HG02642 (cell line): ENCODE data around the gene CTSH.
"Not testable (repeated sequence)": the region's sequence is repeated elsewhere in the genome, so short reads cannot be mapped to it uniquely, and the experiment has no call there.

Experiments
- ATAC-seq: cut with Tn5 transposase; IDR thresholded peaks from one replicate; pipeline ENCODE4 v1.9.1; 2021; ENCODE audit warnings: mild to moderate bottlenecking; ENCODE audit not compliant: unreplicated experiment, poor library complexity

CTSH gene

GRCh38 chr15:78900819-78901533 lies 43.9 kb downstream of the CTSH start:
- ATAC-seq, result not testable (repeated sequence)

- no peak for ATAC-seq
These were observed 46.3 kb downstream of the CTSH start for GRCh38 chr15:78898540-78898939.

- no peak for ATAC-seq
These were observed 49.4 kb downstream of the CTSH start for GRCh38 chr15:78895471-78895870.

GRCh38 chr15:78893538-78893937 lies 51.3 kb downstream of the CTSH start:
- ATAC-seq, result no peak

DNA sequence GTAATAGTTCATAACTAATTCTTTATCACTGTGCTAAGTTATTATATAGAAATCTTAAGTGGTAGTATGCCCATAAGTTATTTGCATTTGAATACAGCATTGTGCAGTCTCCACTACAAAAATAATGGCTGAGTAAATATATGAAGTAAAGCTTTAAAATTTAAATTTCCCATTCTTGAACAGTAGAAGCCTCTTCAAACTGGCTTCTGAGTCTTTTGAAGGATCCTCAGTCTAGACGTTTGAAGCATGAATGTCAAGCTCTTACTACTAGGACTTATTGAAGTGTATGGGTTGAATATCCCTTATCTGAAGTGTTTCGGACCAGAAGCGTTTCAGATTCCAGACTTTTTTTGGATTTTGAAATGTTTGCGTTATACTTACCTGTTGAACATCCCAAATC lies 55.8 kb downstream of the CTSH start:
- no peak for ATAC-seq

DNA sequence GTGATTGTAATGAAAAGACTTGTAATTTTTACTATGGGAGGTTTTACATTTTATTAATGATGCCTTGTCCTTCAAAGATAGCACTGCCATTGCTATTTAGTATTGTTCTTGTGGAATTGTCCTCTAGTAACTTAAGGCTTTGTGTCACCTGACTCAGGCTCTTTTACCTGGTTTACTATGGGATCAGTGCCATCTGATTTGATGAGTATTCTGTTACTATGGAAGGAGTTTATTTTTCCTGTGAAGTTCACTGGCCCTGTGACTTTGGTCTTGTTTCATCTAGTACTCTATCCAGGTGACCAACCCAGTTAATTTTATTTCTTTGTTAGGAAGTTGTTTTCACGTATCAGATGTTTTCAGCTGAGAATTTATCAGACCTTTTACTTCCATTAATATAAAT lies 63.2 kb downstream of the CTSH start:
- ATAC-seq, result no peak

DNA sequence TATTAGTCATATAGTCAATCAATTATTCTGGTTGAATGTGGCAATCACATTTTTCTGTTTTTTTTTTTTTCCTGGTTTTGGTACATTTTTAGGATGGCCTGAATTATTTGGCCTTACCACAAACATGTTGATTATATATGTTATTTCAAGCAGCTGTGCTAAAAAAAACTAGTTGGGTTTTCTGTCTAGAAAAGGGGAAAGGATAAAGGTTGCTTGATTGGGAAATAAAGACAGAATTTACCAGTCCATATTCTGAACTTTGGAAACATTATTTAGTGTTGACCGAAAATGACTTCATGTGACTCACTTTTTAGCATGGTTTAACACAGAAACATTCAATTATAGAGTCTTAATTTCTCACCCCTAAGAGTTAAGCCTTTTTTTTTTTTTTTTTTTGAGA lies 64.0 kb downstream of the CTSH start:
- ATAC-seq, result no peak

DNA sequence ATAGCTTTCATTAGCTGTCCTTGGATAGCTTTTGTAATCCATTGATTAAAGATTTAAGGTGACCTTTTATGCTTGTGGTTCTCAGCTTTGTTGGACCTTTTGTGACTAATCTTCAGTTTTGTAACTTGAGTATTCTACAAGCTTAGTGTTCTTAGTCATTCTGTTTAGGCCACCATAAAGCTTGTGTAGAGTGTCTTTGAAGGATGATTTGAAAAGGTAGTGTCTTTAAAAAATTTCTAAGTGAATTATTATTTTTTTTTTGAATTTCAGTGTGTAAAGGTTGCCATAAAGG lies 64.7 kb downstream of the CTSH start:
- ATAC-seq, result no peak

GRCh38 chr15:78879517-78880241 lies 65.2 kb downstream of the CTSH start:
- no peak for ATAC-seq

DNA sequence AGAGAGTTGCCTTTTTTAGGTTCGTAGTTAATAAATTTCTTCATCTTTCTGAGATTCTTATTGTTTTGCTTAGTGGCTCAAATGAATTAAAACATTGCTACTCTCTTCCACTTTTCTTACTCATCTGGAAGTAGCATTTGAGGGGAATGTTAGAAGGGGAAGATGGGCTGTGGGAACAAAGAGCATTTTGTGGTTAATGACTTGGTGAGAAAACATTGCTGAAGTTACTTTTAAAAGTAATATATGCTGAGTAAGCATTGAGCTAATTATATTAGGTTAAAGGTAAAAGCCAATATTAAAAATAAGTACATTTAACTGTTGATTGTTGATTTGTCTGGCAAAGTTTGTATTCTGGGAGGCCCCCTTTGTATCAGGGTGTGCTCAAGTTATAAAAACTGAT lies 66.5 kb downstream of the CTSH start:
- ATAC-seq, result no peak

DNA sequence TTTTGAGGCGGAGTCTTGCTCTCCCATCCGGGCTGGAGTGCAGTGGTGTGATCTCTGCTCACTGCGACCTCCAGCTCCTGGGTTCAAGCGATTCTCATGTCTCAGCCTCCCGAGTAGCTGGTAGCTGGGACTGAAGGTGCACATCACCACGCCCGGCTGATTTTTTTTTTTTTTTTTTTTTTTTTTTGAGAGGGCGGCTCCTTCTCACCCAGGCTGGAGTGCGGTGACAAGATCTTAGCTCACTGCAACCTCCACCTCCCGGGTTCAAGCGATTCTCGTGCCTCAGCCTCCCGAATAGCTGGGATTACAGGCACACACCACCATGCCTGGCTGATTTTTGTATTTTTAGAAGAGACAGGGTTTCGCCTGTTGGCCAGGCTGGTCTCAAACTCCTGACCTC lies 67.9 kb downstream of the CTSH start:
- not testable (repeated sequence) for ATAC-seq

- ATAC-seq, result no peak
These were observed 69.5 kb downstream of the CTSH start for GRCh38 chr15:78875107-78875914.

DNA sequence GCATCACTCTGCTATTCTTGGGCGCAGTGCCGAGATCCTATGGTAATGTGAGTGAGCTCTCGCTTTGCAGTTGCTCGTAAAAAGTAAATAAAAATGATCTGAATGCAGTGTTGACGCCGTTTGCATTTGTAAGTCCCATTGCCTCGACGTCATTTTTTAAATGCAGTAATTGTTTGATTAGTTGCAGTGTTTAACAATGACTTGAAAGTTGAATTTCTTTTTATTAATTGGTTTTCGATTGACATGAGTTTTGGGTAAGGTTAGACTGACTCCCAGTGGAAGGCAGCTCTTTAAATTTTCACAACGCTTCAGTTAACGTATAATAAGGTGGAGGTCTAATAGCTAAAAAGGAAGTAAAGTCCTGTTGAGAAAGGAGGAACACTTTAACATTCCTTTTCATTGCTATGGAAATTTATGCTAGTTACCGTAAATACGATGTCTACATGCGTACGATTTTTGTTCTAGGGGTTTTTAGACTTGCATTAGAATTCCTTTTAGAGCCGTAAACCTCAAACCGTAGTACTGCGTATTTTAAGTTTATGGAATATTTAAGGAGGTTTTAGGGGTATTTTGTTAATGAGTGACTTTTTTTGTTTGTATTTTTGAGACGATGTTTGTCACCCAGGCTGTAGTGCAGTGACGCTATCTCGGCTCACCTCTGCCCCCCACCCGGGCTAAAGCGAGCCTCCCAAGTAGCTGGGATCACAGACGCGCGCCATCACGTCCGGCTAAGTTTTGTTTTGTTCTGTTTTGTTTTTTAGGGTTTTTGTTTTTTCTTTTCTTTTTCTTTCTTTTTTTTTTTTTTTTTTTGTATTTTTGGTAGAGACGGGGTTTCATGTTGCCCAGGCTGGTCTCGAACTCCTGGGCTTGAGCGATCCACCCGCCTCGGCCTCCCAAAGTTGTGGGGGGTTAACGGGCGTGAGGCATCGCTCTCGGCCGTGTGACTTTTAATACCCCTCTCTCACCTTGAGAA lies 70.8 kb downstream of the CTSH start:
- ATAC-seq, result no peak

DNA sequence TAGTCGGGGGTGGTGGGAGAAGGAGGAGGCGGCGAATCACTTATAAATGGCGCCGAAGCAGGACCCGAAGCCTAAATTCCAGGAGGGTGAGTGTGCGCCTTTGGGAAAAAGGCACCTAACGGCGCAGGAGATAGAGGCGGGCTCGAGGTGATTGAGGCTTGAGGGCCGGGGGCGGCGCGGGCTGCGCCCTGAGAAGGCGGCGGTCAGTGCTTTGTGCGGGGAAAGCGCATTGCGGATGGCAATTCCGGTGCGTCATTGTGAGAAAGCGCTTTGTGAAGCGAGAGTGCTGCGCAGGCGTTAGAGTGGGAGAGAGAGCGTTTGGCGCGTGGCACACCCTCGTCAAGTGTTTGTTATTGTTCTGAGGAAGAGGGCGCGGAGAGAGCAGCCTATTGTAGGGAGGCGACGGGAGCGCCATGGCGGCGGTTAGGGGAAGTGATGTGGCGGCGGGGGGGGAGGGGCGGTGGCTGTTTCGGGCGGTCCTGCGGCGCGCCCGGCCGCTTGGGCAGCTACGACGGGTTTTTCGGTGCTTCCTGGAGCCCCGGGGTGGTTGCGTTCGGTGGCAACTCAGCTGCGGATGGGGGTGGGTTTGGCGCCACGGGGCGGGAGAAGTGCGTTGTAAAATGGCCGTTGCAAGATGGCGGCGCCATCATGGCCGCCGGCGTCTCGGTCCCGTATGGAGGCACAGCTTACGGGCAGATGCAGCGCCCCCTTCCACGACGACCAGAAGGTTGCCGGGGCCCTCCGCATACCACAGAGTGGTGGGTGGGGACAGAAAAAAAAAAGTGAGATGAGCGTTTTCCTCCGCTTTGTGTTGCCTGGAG lies 71.7 kb downstream of the CTSH start:
- ATAC-seq, result peak; percentile 80

- peak; percentile 78 for ATAC-seq
These were observed 72.5 kb downstream of the CTSH start, which contains the start of gene MORF4L1 for GRCh38 chr15:78872155-78872971. TSS of gene MORF4L1 (plus strand) at chr15:78872890. CDS start at chr15:78873018, 128 bp downstream.

- not testable (repeated sequence) for ATAC-seq
These were observed 73.2 kb downstream of the CTSH start for GRCh38 chr15:78871483-78872127.
